ENCODE measurements around the gene CDKL5. TPM values are rescaled to one million over a fixed set of nuclear protein-coding genes. Genes with fewer than 3 reads are reported as not detected.

Gene CDKL5
- polyA plus RNA-seq, 1 experiment = 5.1 TPM

GRCh38 chrX:18643243-18643642 is 217.8 kb downstream of the CDKL5 start:
- POLR2A ChIA-PET = no interaction called here
- H3K27me3 ChIP-seq (ENCODE audit: control insufficient read depth, insufficient read depth, low read length) = no peaks in the 10 kb centered on the region
- no peaks in the 10 kb centered on the region for H3K36me3 ChIP-seq (ENCODE audit: control insufficient read depth, insufficient read depth, low read length)
- no peak for TF ChIP-seq CTCF (IDR thresholded peaks at IDR 0.05; ENCODE audit: insufficient read depth, low read depth, low read length)
- H3K4me3 ChIP-seq (ENCODE audit: low read depth, low read length) = no peak overlapping the region
- CTCF ChIA-PET = no interaction called here
- DNase-seq (ENCODE audit: low read depth) = no peak

GRCh38 chrX:18643853-18644252 is 218.4 kb downstream of the CDKL5 start:
- ChIA-PET POLR2A (no interaction called here), CTCF (no interaction called here)
- Histone ChIP-seq H3K4me3 (ENCODE audit: low read depth, low read length) (no peak overlapping the region), H3K27me3 (ENCODE audit: control insufficient read depth, insufficient read depth, low read length) (no peaks in the 10 kb centered on the region), H3K36me3 (ENCODE audit: control insufficient read depth, insufficient read depth, low read length) (no peaks in the 10 kb centered on the region)
- DNase-seq (ENCODE audit: low read depth) = no peak
- no peak for TF ChIP-seq CTCF (IDR thresholded peaks at IDR 0.05; ENCODE audit: insufficient read depth, low read depth, low read length)

GRCh38 chrX:18647621-18648020 is 222.2 kb downstream of the CDKL5 start:
- H3K27me3 ChIP-seq (ENCODE audit: control insufficient read depth, insufficient read depth, low read length) = no peaks in the 10 kb centered on the region
- DNase-seq (ENCODE audit: low read depth) = no peak
- H3K36me3 ChIP-seq (ENCODE audit: control insufficient read depth, insufficient read depth, low read length) = no peaks in the 10 kb centered on the region
- TF ChIP-seq CTCF (IDR thresholded peaks at IDR 0.05; ENCODE audit: insufficient read depth, low read depth, low read length) = no peak
- ChIA-PET CTCF (no interaction called here), POLR2A (no interaction called here)
- H3K4me3 ChIP-seq (ENCODE audit: low read depth, low read length) = no peak overlapping the region

GRCh38 chrX:18649498-18649951 is 224.1 kb downstream of the CDKL5 start:
- CTCF ChIA-PET = no interaction called here
- Histone ChIP-seq H3K27me3 (ENCODE audit: control insufficient read depth, insufficient read depth, low read length) (no peaks in the 10 kb centered on the region), H3K4me3 (ENCODE audit: low read depth, low read length) (no peak overlapping the region), H3K36me3 (ENCODE audit: control insufficient read depth, insufficient read depth, low read length) (no peaks in the 10 kb centered on the region)
- TF ChIP-seq CTCF (IDR thresholded peaks at IDR 0.05; ENCODE audit: insufficient read depth, low read depth, low read length) = no peak
- DNase-seq (ENCODE audit: low read depth) = no peak
- POLR2A ChIA-PET = no interaction called here

- TF ChIP-seq CTCF (IDR thresholded peaks at IDR 0.05; ENCODE audit: insufficient read depth, low read depth, low read length) = no peak
- H3K27me3 ChIP-seq (ENCODE audit: control insufficient read depth, insufficient read depth, low read length) = no peaks in the 10 kb centered on the region
- ChIA-PET CTCF (no interaction called here), POLR2A (no interaction called here)
- no peak overlapping the region for H3K4me3 ChIP-seq (ENCODE audit: low read depth, low read length)
- H3K36me3 ChIP-seq (ENCODE audit: control insufficient read depth, insufficient read depth, low read length) = no peaks in the 10 kb centered on the region
- no peak for DNase-seq (ENCODE audit: low read depth)
These were observed 225.3 kb downstream of the CDKL5 start for GRCh38 chrX:18650662-18651061.

All from BJ (cell line).